ENCODE results near the gene PHLDB1. TPM values are rescaled to one million over a fixed set of nuclear protein-coding genes. Genes with fewer than 3 reads are reported as not detected.
A peak's percentile ranks its signal among the peaks of the same experiment; 100 is the strongest.

PHLDB1 gene
- total and polyA plus RNA-seq, 2 experiments from 2014 or later, result 60.2 to 126 TPM

GRCh38 chr11:118659314-118659952, 52.0 kb downstream of the PHLDB1 start:
- Histone ChIP-seq H3K27me3 (no peaks in the 10 kb centered on the region), H3K27ac (no peak overlapping the region), H3K9me3 (ENCODE audit: low read depth) (no peaks in the 10 kb centered on the region), H3K4me1 (ENCODE audit: low read depth) (no peaks in the 10 kb centered on the region), H3K4me3 (no peak overlapping the region), H3K36me3 (peaks cover 11% of the 10 kb centered on the region)
- TF ChIP-seq, protein P1, sequence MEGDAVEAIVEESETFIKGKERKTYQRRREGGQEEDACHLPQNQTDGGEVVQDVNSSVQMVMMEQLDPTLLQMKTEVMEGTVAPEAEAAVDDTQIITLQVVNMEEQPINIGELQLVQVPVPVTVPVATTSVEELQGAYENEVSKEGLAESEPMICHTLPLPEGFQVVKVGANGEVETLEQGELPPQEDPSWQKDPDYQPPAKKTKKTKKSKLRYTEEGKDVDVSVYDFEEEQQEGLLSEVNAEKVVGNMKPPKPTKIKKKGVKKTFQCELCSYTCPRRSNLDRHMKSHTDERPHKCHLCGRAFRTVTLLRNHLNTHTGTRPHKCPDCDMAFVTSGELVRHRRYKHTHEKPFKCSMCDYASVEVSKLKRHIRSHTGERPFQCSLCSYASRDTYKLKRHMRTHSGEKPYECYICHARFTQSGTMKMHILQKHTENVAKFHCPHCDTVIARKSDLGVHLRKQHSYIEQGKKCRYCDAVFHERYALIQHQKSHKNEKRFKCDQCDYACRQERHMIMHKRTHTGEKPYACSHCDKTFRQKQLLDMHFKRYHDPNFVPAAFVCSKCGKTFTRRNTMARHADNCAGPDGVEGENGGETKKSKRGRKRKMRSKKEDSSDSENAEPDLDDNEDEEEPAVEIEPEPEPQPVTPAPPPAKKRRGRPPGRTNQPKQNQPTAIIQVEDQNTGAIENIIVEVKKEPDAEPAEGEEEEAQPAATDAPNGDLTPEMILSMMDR (IDR thresholded peaks at IDR 0.05; ENCODE audit: low read depth, low read length), result peak; percentile 95
- peak; percentile 85 to 92 for DNase-seq (ENCODE audit: low read depth in 1 of 2, low spot score in 1 of 2)

DNA sequence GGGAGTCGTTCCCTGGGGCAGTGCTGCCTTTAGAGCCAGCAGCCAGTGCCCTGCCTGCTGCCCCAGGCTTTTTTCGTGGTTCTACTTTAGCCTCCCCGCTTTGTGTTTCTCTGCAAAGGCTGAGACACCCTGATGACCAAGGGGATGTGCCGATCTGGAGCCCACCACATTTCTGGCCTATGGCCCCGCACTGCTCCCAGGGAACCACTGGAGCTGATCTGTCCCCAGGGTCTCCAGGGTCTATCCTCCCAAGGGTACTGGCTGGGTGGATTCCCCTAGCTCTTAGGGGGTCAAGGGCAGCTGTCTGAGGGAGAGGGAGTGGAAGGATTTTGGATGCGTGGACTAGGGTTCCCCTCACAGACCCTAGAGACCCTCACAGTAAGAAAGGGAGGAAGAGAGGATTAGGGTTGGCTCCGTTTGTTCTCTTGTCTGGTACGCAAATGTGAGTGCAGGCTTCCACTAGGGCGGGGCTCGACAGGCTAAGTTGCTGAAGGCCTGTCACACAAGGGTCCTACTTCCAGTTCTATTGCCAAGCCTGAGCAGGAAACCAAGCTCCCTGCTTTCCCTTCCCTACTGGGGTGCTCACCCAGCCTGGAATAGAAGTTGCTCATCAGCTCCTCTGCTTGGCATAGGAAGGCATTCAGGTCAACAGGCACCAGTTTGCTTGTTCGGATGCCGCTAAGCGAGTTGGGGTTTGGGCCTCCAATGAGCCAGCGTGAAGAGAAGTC, 52.7 kb downstream of the PHLDB1 start:
- Histone ChIP-seq H3K36me3 (peaks cover 8% of the 10 kb centered on the region), H3K9me3 (ENCODE audit: low read depth) (no peaks in the 10 kb centered on the region), H3K27me3 (no peaks in the 10 kb centered on the region), H3K4me1 (ENCODE audit: low read depth) (no peaks in the 10 kb centered on the region), H3K27ac (no peak overlapping the region), H3K4me3 (no peak overlapping the region)
- peak in 1 of 2 donors; percentile 10 for DNase-seq (ENCODE audit: low read depth in 1 of 2, low spot score in 1 of 2)
- TF ChIP-seq, protein P1 (IDR thresholded peaks at IDR 0.05; ENCODE audit: low read depth, low read length), result no peak

- Histone ChIP-seq H3K4me3 (no peak overlapping the region), H3K27me3 (no peaks in the 10 kb centered on the region), H3K9me3 (ENCODE audit: low read depth) (no peaks in the 10 kb centered on the region), H3K4me1 (ENCODE audit: low read depth) (no peaks in the 10 kb centered on the region), H3K27ac (no peak overlapping the region), H3K36me3 (peaks cover under 1% of the 10 kb centered on the region)
- no peak for DNase-seq (ENCODE audit: low read depth in 1 of 2, low spot score in 1 of 2)
- TF ChIP-seq, protein P1 (IDR thresholded peaks at IDR 0.05; ENCODE audit: low read depth, low read length), result no peak
These were observed 53.4 kb downstream of the PHLDB1 start for GRCh38 chr11:118660681-118661424.

DNA sequence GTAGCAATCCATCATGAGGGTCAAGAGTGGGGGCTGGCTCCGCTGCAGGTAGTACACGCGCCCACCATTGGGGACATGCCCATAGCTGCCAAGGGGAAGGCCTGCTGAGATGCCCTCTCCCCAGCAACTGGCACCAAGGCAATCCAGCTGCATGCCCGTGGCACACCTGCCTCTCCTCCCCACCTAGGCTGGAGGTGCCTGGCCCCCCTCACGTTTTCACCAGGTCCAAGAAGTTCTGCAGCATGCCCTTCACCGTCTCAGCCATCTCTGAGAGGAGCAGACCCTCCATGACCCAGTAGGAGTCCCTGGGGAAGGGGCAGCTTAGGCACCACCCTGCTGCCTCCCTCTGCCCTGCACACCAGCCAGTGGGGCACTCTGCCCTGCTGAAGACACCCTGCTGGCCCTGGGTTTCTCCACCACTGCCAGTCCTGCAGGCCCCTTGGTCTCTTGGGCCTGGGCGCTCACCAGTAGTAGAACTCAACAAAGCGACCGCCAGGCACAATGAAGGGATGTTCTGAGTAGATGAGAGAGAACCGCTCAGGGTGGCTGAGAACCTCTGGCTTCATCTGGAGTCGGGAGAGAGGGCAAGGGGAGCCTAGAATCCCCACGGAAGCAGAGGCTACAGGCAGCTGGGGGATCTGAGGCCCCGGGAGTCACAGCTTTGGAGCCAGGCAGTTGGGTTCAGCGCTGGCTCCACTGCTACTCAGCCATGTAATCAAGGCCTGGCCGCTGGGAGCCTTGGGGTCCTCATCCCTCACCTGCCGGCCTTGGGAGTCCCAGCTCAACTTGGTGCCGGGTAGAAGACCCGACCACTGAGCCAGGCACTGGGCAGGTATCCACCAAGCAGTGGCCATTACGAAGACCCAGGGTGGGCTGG, 54.2 kb downstream of the PHLDB1 start:
- Histone ChIP-seq H3K36me3 (no peaks in the 10 kb centered on the region), H3K27me3 (no peaks in the 10 kb centered on the region), H3K9me3 (ENCODE audit: low read depth) (no peaks in the 10 kb centered on the region), H3K4me3 (no peak overlapping the region), H3K4me1 (ENCODE audit: low read depth) (no peaks in the 10 kb centered on the region), H3K27ac (no peak overlapping the region)
- no peak for DNase-seq (ENCODE audit: low read depth in 1 of 2, low spot score in 1 of 2)
- TF ChIP-seq, protein P1 (IDR thresholded peaks at IDR 0.05; ENCODE audit: low read depth, low read length), result no peak

Measured in cardiac muscle cell (in vitro differentiated cells and primary cell).